Activated T-helper 17 cell treated with anti-CD3 and anti-CD28 coated beads, Interleukin-2, amount 50 U/mL, for 72 hours (primary cell): ENCODE results near the gene ARHGAP20. TPM values are rescaled to one million over a fixed set of nuclear protein-coding genes. Genes with fewer than 3 reads are reported as not detected.

Source experiments
- ATAC-seq: fragments of 150-1000 bp; cut with Tn5 transposase; replicated peaks from 2 replicates; pipeline ENCODE4 v1.10.0; 2021; ENCODE audit warnings: mild to moderate bottlenecking, moderate library complexity
- H3K27ac Mint-ChIP-seq: one replicate; pipeline ENCODE4 v1.8.0; 2022; ENCODE audit warnings: mixed read lengths
- H3K27me3 Mint-ChIP-seq: one replicate; pipeline ENCODE4 v1.8.0; 2022; ENCODE audit warnings: mixed read lengths
- H3K36me3 Mint-ChIP-seq: one replicate; pipeline ENCODE4 v1.8.0; 2022; ENCODE audit warnings: low read depth, mild to moderate bottlenecking, mixed read lengths
- H3K4me1 Mint-ChIP-seq: one replicate; pipeline ENCODE4 v1.8.0; 2022; ENCODE audit warnings: mixed read lengths
- H3K4me3 Mint-ChIP-seq: one replicate; pipeline ENCODE4 v1.8.0; 2022; ENCODE audit warnings: mild to moderate bottlenecking, mixed read lengths
- H3K9me3 Mint-ChIP-seq: one replicate; pipeline ENCODE4 v1.8.0; 2022; ENCODE audit warnings: mixed read lengths
- total RNA-seq, 2 donors: library from RNA; stranded (reverse); gene quantifications; one replicate each; pipeline ENCODE4 v1.2.3, GENCODE V29; 2022

The ARHGAP20 gene
- total RNA-seq, 2 donors from 2014 or later: not detected

DNA sequence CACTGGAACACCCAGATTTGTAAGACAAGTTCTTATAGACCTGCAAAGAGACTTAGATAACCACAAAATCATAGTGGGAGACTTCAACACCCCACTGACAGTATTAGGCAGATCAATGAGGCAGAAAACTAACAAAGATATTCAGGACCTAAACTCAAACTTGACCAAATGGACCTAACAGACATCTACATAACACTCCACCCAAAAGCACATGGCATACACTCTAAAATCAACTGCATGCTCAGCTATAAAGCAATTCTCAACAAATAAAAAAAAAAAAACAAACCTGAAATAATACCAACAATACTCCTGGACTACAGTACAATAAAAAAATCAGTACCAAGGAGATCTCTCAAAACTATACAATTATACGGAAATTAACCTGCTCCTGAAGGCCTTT is 167.5 kb downstream of the ARHGAP20 start:
- no peak for ATAC-seq
- H3K27ac Mint-ChIP-seq: no peak overlapping the region
- H3K27me3 Mint-ChIP-seq: peaks cover 9% of the 10 kb centered on the region
- H3K4me3 Mint-ChIP-seq: no peak overlapping the region
- no peaks in the 10 kb centered on the region for H3K36me3 Mint-ChIP-seq
- H3K4me1 Mint-ChIP-seq: no peaks in the 10 kb centered on the region
- peaks cover 9% of the 10 kb centered on the region for H3K9me3 Mint-ChIP-seq

DNA sequence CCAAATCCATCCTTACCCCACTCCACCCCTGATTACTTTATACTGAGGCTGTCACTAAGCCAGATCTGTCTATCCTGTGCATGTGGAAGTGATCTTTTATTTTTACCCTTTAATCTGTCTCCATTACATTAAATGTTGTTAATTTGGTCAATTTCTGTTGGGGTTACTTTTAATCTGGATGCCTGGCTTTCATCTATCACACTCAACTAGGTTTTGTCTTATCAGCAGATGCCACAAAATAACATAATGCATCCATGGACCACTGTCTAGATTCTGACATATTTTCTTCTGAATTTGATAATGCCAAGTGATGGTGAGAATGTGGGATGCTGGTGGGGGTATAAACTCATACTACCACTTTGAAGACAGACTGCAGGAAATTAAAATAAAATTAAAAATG is 174.1 kb downstream of the ARHGAP20 start:
- Mint-ChIP-seq H3K4me3 (no peak overlapping the region), H3K27ac (no peak overlapping the region), H3K36me3 (no peaks in the 10 kb centered on the region), H3K4me1 (no peaks in the 10 kb centered on the region), H3K27me3 (peaks cover 3% of the 10 kb centered on the region), H3K9me3 (no peaks in the 10 kb centered on the region)
- no peak for ATAC-seq

DNA sequence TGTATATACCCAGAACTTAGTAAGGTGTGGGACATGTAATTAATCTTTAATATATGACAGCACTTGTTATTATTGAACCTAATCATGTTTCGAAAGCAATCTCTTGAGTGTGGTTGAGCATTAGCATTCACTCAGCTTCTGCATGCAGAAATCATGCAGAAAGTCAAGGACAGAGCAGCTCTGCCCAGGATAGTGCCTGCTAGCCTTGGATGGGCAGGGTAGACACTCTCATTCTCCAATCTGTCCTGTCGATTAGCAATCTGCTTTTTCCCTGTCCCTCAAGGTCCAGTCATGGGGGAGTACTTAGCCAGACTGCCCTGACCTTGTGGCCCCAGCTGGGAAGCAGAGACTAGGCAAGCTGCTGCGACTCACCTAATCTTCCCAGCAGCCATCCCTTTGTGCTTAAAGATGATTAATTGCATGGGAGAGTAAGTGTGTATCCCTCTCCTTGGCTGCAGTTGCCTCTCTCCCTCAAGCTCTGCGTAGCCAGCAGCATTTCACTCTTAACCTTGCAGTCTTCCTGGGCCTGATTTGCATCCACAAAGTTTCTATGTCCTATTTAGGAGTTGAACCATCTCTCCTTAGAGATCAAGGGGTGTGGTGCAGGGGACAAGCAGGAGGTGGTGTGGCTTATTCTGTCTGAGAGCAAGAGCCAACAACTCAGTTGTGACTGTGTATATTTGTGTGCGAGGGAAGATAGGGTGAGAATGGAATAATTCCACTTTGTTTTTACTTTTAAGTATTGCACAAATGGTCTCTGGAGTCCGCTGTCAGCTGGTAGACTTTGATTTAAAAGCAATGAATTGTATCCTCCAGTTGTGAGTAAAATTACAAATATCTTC is 181.1 kb downstream of the ARHGAP20 start:
- Mint-ChIP-seq H3K4me3 (no peak overlapping the region), H3K27me3 (no peaks in the 10 kb centered on the region), H3K27ac (no peak overlapping the region), H3K4me1 (no peaks in the 10 kb centered on the region), H3K36me3 (no peaks in the 10 kb centered on the region), H3K9me3 (peaks cover 8% of the 10 kb centered on the region)
- ATAC-seq: no peak

DNA sequence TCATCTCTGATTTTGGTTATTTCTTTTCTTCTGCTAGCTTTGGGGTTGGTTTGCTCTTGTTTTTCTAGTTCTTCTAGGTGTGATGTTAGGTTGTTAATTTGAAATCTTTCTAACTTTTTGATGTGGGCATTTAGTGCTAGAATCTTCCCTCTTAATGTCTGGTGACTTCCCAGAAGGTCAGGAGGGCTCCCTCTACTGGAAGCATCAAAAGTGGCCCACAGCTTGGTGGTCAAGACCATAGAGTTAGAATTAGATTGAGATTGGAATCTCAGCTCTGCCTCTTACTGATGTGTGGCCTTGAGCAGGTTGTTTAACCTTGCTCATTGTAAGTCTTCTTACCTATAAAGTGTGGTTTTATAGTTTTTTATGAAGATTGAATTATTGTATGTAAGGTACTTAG is 183.2 kb downstream of the ARHGAP20 start:
- H3K27ac Mint-ChIP-seq: no peak overlapping the region
- no peaks in the 10 kb centered on the region for H3K36me3 Mint-ChIP-seq
- H3K9me3 Mint-ChIP-seq: peaks cover 8% of the 10 kb centered on the region
- no peaks in the 10 kb centered on the region for H3K4me1 Mint-ChIP-seq
- H3K27me3 Mint-ChIP-seq: no peaks in the 10 kb centered on the region
- no peak for ATAC-seq
- H3K4me3 Mint-ChIP-seq: no peak overlapping the region

DNA sequence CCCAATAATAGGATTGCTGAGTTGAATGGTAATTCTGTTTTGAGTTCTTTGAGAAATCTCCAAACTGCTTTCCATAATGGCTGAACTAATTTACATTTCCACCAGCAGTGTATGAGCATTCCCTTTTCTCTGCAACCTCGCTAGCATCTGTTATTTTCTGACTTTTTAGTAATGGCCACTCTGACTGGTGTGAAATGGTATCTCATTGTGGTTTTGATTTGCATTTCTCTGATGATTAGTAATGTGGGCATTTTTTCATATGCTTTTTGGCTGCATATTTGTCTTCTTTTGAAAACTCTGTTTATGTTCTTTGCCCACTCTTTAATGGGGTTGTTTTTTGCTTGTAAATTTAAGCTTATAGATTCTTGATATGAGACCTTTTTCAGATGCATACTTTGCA is 185.1 kb downstream of the ARHGAP20 start:
- no peak for ATAC-seq
- Mint-ChIP-seq H3K27ac (no peak overlapping the region), H3K36me3 (no peaks in the 10 kb centered on the region), H3K4me3 (no peak overlapping the region), H3K27me3 (no peaks in the 10 kb centered on the region), H3K4me1 (no peaks in the 10 kb centered on the region), H3K9me3 (peaks cover 8% of the 10 kb centered on the region)
